ENCODE data around the gene ZSCAN31.
A peak's percentile ranks its signal among the peaks of the same experiment; 100 is the strongest.
"Not testable (repeated sequence)": the region's sequence is repeated elsewhere in the genome, so short reads cannot be mapped to it uniquely, and the experiment has no call there.

The ZSCAN31 gene

DNA sequence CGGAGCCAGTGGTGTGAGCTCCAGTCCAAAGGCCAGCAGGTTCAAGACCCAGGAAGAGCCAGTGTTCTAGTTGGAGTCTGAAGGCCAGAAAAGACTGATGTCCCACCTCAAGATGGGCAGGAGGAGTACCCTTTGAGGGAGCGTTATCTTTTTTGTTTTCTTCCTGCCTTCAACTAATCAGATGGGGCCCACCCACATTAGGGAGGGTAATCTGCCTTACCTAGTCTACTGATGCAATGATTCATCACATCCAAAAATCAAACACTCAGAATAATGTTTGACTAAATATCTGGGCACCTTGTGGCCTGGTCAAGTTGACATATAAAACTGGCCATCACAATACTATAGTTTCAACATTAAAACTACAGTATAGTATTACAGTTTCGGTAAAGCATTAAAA is 33.5 kb upstream of the ZSCAN31 start:
- Mint-ChIP-seq H3K36me3 (ENCODE audit: low read depth) (peaks cover 38% of the 10 kb centered on the region), H3K4me3 (no peak overlapping the region), H3K27me3 (ENCODE audit: low read depth) (no peaks in the 10 kb centered on the region), H3K27ac (no peak overlapping the region), H3K9me3 (no peaks in the 10 kb centered on the region), H3K4me1 (no peaks in the 10 kb centered on the region)
- TF ChIP-seq, protein P1, sequence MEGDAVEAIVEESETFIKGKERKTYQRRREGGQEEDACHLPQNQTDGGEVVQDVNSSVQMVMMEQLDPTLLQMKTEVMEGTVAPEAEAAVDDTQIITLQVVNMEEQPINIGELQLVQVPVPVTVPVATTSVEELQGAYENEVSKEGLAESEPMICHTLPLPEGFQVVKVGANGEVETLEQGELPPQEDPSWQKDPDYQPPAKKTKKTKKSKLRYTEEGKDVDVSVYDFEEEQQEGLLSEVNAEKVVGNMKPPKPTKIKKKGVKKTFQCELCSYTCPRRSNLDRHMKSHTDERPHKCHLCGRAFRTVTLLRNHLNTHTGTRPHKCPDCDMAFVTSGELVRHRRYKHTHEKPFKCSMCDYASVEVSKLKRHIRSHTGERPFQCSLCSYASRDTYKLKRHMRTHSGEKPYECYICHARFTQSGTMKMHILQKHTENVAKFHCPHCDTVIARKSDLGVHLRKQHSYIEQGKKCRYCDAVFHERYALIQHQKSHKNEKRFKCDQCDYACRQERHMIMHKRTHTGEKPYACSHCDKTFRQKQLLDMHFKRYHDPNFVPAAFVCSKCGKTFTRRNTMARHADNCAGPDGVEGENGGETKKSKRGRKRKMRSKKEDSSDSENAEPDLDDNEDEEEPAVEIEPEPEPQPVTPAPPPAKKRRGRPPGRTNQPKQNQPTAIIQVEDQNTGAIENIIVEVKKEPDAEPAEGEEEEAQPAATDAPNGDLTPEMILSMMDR (IDR thresholded peaks at IDR 0.05; ENCODE audit: unreplicated experiment in 3 of 3) = no peak

DNA sequence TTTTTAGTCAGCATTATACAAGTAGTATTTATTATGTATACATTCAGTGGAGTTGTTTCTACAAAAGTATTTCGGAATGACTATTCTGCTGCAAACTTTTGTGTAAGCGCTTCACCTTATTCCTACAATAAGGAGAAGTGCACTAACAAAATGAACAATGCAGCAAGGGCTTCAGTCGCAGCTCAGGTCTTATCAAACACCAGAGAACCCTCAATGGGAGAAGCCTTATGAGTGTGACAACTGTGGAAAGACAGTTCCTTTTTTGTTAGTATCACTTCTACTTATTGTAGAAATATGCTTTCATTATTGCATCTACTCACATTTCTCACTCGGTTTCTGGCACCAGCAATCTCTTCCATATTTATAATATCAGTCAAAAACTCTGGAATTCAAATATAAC is 32.6 kb upstream of the ZSCAN31 start:
- Mint-ChIP-seq H3K27ac (no peak overlapping the region), H3K4me3 (no peak overlapping the region), H3K27me3 (ENCODE audit: low read depth) (no peaks in the 10 kb centered on the region), H3K9me3 (no peaks in the 10 kb centered on the region), H3K36me3 (ENCODE audit: low read depth) (peaks cover 37% of the 10 kb centered on the region), H3K4me1 (no peaks in the 10 kb centered on the region)
- TF ChIP-seq, protein P1 (IDR thresholded peaks at IDR 0.05; ENCODE audit: unreplicated experiment in 3 of 3) = no peak

DNA sequence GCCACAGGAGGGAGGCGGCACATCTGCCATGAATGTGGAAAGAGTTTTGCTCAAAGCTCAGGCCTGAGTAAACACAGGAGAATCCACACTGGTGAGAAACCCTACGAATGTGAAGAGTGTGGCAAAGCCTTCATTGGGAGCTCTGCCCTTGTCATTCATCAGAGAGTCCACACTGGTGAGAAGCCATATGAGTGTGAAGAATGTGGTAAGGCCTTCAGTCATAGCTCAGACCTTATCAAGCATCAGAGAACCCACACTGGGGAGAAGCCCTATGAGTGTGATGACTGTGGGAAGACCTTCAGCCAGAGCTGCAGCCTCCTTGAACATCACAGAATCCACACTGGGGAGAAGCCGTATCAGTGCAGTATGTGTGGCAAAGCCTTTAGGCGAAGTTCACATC is 29.6 kb upstream of the ZSCAN31 start:
- not testable (repeated sequence) for H3K27me3 Mint-ChIP-seq (ENCODE audit: low read depth); H3K27ac Mint-ChIP-seq; H3K9me3 Mint-ChIP-seq; H3K4me1 Mint-ChIP-seq; H3K4me3 Mint-ChIP-seq
- peaks cover 42% of the 10 kb centered on the region for H3K36me3 Mint-ChIP-seq (ENCODE audit: low read depth)

DNA sequence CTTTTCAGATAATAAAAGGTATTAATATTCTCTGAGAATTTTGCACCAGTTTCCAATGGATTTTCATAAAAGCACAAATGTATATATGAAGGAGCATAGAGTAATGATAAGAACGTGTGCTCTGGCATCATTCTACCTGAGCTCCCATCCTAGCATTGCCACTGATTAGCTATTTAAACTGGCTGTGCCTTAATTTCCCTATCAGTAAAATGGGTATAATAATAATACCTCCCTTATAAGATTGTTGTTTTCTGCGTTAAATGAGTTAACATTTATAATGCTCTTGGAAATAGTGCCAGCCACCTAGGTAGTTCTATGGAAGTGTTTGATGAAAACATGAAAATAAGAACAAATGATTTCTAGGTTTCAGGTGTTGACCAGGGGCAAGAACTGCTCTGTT is 25.0 kb upstream of the ZSCAN31 start:
- Mint-ChIP-seq H3K36me3 (ENCODE audit: low read depth) (peaks cover 29% of the 10 kb centered on the region), H3K27ac (no peak overlapping the region), H3K27me3 (ENCODE audit: low read depth) (no peaks in the 10 kb centered on the region), H3K4me3 (no peak overlapping the region), H3K4me1 (peaks cover 5% of the 10 kb centered on the region), H3K9me3 (no peaks in the 10 kb centered on the region)
- TF ChIP-seq, protein P1 (IDR thresholded peaks at IDR 0.05; ENCODE audit: unreplicated experiment in 3 of 3) = no peak

DNA sequence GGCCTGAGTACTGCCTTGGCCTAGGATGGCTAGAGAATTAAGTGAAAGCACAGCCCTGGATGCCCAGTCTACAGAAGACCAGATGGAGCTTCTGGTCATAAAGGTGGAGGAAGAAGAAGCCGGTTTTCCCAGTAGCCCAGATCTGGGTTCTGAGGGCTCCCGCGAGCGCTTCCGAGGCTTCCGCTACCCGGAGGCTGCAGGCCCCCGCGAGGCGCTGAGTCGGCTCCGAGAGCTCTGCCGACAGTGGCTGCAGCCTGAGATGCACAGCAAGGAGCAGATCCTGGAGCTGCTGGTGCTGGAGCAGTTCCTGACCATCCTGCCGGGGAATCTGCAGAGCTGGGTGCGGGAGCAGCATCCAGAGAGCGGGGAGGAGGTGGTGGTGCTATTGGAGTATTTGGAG is 23.6 kb upstream of the ZSCAN31 start:
- not testable (repeated sequence) for H3K27me3 Mint-ChIP-seq (ENCODE audit: low read depth); H3K9me3 Mint-ChIP-seq; H3K27ac Mint-ChIP-seq; H3K4me3 Mint-ChIP-seq
- Mint-ChIP-seq H3K4me1 (peaks cover 14% of the 10 kb centered on the region), H3K36me3 (ENCODE audit: low read depth) (peaks cover 17% of the 10 kb centered on the region)

DNA sequence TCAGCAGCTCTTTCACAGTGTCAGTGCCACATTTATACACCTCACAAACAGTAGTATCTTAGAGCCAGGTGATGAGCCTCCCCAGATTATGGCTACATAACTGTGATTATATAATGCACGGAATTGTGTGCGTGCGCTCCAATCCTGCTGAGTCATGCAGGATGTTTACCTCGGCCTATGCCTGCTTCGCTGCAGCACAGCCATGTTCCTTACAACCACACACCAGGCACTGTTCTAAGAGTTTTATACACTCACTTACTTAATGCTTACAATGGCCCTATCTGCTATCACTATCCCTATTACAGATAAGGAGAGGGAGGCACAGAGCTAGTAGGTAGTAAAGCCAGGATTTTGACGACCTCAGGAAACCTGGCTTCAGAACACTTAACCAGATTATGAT is 21.1 kb upstream of the ZSCAN31 start:
- Mint-ChIP-seq H3K27ac (peak overlapping the region in 2 of 3 experiments; percentile 54 to 90), H3K27me3 (ENCODE audit: low read depth) (no peaks in the 10 kb centered on the region), H3K4me3 (no peak overlapping the region), H3K36me3 (ENCODE audit: low read depth) (peaks cover 18% of the 10 kb centered on the region), H3K4me1 (peaks cover 32% of the 10 kb centered on the region), H3K9me3 (no peaks in the 10 kb centered on the region)
- TF ChIP-seq, protein P1 (IDR thresholded peaks at IDR 0.05; ENCODE audit: unreplicated experiment in 3 of 3) = no peak

DNA sequence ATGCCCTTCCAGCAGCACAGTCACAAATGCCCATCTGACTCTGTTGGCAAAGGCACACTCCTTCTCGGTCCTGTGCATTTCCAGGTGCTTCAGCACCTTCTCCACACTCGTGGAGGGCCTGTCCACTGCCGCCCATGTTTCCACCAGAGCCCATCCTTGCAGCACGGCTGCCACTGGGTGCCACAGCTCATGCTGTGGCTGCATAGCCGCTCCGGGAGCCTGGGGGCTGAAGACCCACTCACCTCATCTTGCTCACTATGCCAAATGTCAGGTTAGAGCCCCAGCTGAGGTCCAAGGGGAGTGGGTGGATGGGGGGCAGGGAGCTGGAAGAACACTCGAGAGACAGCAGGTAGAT is 20.7 kb upstream of the ZSCAN31 start:
- Mint-ChIP-seq H3K36me3 (ENCODE audit: low read depth) (peaks cover 20% of the 10 kb centered on the region), H3K27me3 (ENCODE audit: low read depth) (no peaks in the 10 kb centered on the region)

More for the DNA sequence above, 20.7 kb upstream of the ZSCAN31 start:
- H3K4me1 Mint-ChIP-seq = peaks cover 36% of the 10 kb centered on the region
- no peaks in the 10 kb centered on the region for H3K9me3 Mint-ChIP-seq
- TF ChIP-seq, protein P1 (IDR thresholded peaks at IDR 0.05; ENCODE audit: unreplicated experiment in 3 of 3) = no peak
- H3K27ac Mint-ChIP-seq = peak overlapping the region; percentile 89 to 95 (median 90)
- H3K4me3 Mint-ChIP-seq = no peak overlapping the region

All from nephron (organoid).